ENCODE data around the gene LRRC37A. TPM values are rescaled to one million over a fixed set of nuclear protein-coding genes. Genes with fewer than 3 reads are reported as not detected.
"Not testable (repeated sequence)": the region's sequence is repeated elsewhere in the genome, so short reads cannot be mapped to it uniquely, and the experiment has no call there.

Gene LRRC37A
- 10 to 100 TPM in 1 of 6 donors, 1 to 10 TPM in 5; 1.6 to 14.7 (median 2.7) TPM for total RNA-seq

DNA sequence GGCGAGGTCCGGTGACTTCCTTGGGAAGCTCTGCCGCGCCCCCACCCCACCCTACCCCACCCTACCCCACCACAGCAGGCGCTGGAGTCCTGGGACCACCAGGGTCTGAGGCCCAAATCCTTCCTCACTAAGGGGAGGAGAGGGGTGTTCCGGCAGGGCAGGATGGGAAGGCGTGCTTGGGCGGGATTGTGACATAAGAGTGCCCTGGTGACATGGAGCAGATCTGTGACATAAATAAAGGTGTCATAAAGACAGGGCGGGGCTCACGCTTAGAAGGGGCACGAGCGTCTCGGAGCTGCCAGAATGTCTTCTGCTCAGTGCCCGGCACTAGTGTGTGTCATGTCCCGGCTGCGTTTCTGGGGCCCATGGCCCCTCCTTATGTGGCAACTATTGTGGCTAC lies at the start of gene LRRC37A:
TSS of gene LRRC37A (plus strand) at position 301 of the 400 bp plus-strand sequence. CDS start at position 304, 3 bp downstream.
- not testable (repeated sequence) for H3K27ac ChIP-seq; DNase-seq; H3K36me3 ChIP-seq; H3K4me1 ChIP-seq; H3K27me3 ChIP-seq; ATAC-seq (ENCODE audit: low FRiP score in 2 of 2); H3K9me3 ChIP-seq; H3K4me3 ChIP-seq
- WGBS, 2 donors = no CpG with 5 or more reads among the region's 16 CpGs

DNA sequence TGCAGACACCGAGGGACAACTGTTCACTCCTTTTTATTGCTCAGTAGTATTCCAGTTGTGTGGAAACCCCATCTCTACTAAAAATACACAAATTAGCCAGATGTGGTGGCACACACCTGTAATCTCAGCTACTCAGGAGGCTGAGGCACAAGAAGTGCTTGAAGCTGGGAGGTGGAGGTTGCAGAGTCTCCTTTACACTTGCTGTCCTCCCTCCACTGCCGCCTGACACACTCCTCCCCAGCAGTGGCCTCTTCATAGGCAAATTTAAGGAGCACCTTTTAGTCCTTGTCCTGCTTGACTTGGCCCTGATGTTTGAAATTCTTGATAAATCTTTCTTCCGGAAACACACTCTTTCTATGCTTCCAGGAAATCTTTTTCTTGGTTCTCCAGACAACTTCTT lies 45.8 kb upstream of the LRRC37A start:
- H3K9me3 ChIP-seq; H3K27me3 ChIP-seq; ATAC-seq (ENCODE audit: low FRiP score in 2 of 2); H3K4me1 ChIP-seq; H3K4me3 ChIP-seq; H3K27ac ChIP-seq; H3K36me3 ChIP-seq; DNase-seq: not testable (repeated sequence)
- 82 to 98% methylated on average over 3 of the region's 3 CpGs for WGBS, 2 donors

DNA sequence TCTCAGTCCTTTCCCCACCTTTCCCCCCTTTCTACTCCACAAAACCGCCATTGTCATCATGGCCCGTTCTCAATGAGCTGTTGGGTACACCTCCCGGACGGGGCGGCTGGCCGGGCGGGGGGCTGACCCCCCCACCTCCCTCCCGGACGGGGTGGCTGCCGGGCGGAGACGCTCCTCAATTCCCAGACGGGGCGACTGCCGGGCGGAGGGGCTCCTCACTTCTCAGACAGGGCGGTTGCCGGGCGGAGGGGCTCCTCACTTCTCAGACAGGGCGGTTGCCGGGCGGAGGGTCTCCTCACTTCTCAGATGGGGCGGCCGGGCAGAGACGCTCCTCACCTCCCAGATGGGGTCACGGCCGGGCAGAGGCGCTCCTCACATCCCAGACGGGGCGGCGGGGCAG lies 42.1 kb upstream of the LRRC37A start:
- H3K36me3 ChIP-seq; H3K4me1 ChIP-seq; H3K27ac ChIP-seq; H3K27me3 ChIP-seq; H3K9me3 ChIP-seq; ATAC-seq (ENCODE audit: low FRiP score in 2 of 2); H3K4me3 ChIP-seq: not testable (repeated sequence)
- WGBS, 2 donors = 85 to 90% methylated on average over 7 to 16 of the region's 31 CpGs
- peak in 1 of 2 donors; percentile 74 for DNase-seq

DNA sequence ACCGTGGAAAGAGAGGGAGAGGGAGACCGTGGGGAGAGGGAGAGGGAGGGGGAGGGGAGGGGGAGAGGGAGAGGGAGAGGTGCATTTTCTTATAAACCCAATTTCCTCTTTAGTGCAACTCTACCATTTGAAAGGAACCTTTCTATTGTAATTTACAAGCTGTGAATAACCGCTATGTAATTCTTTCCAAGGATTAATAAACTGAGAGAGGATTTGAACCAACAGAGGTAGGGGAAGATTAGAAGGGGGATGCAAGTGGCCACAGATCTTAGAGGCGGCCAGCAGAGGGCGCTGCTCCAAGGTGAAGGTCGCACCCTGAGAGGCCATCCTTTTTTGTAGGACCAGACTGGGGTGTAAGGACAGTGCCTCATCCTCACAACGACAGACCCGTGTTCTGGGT lies 41.2 kb upstream of the LRRC37A start:
- not testable (repeated sequence) for H3K27me3 ChIP-seq, H3K27ac ChIP-seq, H3K4me1 ChIP-seq, H3K9me3 ChIP-seq, H3K4me3 ChIP-seq, H3K36me3 ChIP-seq
- ATAC-seq (ENCODE audit: low FRiP score in 2 of 2) (peak; percentile 77 to 90), DNase-seq (peak in 1 of 2 donors; percentile 69)
- WGBS, 2 donors = 33 to 38% methylated on average over 6 to 8 of the region's 8 CpGs
- TF ChIP-seq, protein P1, sequence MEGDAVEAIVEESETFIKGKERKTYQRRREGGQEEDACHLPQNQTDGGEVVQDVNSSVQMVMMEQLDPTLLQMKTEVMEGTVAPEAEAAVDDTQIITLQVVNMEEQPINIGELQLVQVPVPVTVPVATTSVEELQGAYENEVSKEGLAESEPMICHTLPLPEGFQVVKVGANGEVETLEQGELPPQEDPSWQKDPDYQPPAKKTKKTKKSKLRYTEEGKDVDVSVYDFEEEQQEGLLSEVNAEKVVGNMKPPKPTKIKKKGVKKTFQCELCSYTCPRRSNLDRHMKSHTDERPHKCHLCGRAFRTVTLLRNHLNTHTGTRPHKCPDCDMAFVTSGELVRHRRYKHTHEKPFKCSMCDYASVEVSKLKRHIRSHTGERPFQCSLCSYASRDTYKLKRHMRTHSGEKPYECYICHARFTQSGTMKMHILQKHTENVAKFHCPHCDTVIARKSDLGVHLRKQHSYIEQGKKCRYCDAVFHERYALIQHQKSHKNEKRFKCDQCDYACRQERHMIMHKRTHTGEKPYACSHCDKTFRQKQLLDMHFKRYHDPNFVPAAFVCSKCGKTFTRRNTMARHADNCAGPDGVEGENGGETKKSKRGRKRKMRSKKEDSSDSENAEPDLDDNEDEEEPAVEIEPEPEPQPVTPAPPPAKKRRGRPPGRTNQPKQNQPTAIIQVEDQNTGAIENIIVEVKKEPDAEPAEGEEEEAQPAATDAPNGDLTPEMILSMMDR (IDR thresholded peaks at IDR 0.05) = peak; percentile 18 to 58 (median 52)

DNA sequence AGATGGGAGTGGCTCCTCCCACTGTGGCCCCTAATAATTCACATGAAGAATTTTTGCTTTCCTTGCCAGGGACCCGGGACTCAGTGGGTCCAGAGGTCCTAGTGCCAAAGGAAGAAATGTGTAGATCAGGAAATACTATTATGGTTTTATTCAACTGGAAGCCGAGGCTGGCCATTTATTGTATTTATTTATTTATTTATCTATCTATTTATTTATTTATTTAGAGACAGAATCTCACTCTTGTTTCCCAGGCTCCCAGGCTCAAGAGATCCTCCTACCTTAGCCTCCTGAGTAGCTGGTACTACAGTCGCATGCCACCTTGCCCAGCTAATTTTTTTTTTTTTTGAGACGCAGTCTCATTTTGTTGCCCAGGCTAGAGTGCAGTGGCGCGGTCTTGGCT lies 40.7 kb upstream of the LRRC37A start:
- not testable (repeated sequence) for H3K4me3 ChIP-seq; H3K27me3 ChIP-seq; H3K36me3 ChIP-seq; ATAC-seq (ENCODE audit: low FRiP score in 2 of 2); H3K9me3 ChIP-seq; H3K4me1 ChIP-seq; DNase-seq; H3K27ac ChIP-seq
- WGBS, 2 donors = 89 to 94% methylated on average over 5 of the region's 6 CpGs

DNA sequence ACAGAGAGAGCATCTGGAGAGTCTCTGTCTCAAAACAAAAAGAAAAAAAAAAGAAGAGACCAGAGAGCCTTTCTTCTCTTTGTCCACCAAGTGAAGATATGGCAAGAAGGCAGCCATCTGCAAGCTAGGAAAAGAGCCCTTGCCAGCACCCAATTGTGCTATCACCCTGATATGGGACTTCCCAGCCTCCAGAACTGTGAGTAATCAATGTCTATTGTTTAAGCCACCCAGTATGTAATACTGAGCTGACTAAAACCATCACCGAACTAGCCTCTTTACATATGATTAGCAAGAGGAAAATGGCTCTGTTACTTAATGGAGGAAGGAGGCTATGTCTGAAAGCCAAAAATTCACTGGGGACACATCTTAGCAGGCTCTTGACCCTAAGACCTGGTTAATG lies 38.6 kb upstream of the LRRC37A start:
- not testable (repeated sequence) for H3K4me1 ChIP-seq; H3K27me3 ChIP-seq; DNase-seq; H3K9me3 ChIP-seq; H3K4me3 ChIP-seq; H3K27ac ChIP-seq; ATAC-seq (ENCODE audit: low FRiP score in 2 of 2); H3K36me3 ChIP-seq
- WGBS, 2 donors = 89 to 91% methylated on average over 1 of the region's 1 CpG

DNA sequence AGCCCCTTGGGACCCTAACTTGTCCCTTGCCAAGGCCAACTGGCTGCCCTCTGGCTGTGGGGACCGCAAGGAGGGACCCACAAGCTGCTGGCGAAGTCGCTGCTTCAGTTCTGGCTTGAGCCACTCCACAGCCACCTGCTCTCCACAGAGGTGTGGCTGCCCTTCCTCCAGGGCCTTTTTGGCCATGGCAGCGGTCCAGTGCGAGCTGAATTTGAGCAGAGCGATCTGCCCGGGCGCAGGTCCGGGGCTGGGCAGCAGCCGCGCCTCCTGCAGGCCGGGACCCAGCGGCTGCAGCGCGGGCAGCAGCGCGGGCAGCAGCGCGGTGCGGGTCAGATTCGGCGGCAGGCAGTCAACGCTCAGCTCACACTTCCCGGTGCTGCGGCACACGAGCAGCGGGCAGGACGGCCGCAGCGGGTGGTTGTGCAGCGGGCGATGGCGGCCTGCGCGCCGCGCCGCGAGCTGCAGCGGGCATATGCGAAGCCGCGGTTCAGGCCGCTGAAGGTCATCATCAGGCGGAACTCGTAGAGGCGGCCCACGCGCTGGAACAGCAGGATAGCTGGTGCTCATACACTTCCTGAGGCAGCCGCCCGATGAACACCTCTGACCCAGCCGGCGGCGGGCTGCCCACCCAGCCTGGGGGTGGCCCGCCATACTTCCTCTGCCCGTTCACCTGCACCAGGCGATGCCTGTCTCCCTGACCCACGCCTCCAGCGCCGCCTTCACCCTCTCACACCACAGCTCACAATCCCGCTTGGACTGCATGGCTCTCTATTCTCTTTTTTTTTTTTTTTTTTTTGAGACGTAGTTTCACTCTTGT lies 34.9 kb upstream of the LRRC37A start:
- not testable (repeated sequence) for H3K27ac ChIP-seq, H3K4me1 ChIP-seq, H3K27me3 ChIP-seq, H3K36me3 ChIP-seq, H3K9me3 ChIP-seq
- DNase-seq (peak; percentile 32 to 81), ATAC-seq (ENCODE audit: low FRiP score in 2 of 2) (peak; percentile 83 to 85)
- peak overlapping the region in 3 of 4 donors; percentile 29 to 45 (median 39) for H3K4me3 ChIP-seq
- 3 to 6% methylated on average over 8 to 13 of the region's 62 CpGs for WGBS, 2 donors
- TF ChIP-seq, protein P1 (IDR thresholded peaks at IDR 0.05) = peak in 2 of 6 experiments; percentile 6 to 18

DNA sequence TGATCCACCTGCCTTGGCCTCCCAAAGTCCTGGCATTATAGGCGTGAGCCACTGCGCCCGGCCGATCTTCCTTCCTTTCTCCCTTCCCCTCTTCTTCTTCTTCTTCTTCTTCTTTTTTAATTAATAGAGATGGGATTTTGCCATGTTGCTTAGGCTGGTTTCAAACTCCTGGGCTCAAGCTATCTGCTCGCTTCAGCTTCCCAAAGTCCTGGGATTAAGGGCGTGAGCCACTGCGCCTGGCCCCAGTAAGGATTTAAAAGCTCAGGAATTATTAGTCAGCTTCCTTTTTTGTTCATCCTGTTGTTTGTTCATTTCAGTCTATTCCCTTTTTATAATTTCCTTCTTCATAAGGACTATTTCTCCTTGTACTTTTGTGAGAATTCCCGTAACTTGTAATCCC lies 32.7 kb upstream of the LRRC37A start:
- no peak for TF ChIP-seq EP300 (IDR thresholded peaks at IDR 0.05)
- TF ChIP-seq, protein P1 (IDR thresholded peaks at IDR 0.05) = no peak
- no peak for TF ChIP-seq POLR2A (IDR thresholded peaks at IDR 0.05)
- no peak for TF ChIP-seq POLR2AphosphoS5 (IDR thresholded peaks at IDR 0.05)
- peaks cover 4 to 9% (median 8%) of the 10 kb centered on the region in 4 donors for H3K4me1 ChIP-seq
- ATAC-seq (ENCODE audit: low FRiP score in 2 of 2) = no peak
- no peak overlapping the region for H3K27ac ChIP-seq
- H3K9me3 ChIP-seq = no peaks in the 10 kb centered on the region
- DNase-seq = no peak
- no peaks in the 10 kb centered on the region for H3K27me3 ChIP-seq
- H3K4me3 ChIP-seq = no peak overlapping the region
- H3K36me3 ChIP-seq = no peaks in the 10 kb centered on the region
- 95% methylated on average over 8 of the region's 8 CpGs for WGBS, 2 donors

All from upper lobe of left lung (tissue), 6 donors.